ENCODE data around the gene ZNF587.
"Not testable (repeated sequence)": the region's sequence is repeated elsewhere in the genome, so short reads cannot be mapped to it uniquely, and the experiment has no call there.

The ZNF587 gene

DNA sequence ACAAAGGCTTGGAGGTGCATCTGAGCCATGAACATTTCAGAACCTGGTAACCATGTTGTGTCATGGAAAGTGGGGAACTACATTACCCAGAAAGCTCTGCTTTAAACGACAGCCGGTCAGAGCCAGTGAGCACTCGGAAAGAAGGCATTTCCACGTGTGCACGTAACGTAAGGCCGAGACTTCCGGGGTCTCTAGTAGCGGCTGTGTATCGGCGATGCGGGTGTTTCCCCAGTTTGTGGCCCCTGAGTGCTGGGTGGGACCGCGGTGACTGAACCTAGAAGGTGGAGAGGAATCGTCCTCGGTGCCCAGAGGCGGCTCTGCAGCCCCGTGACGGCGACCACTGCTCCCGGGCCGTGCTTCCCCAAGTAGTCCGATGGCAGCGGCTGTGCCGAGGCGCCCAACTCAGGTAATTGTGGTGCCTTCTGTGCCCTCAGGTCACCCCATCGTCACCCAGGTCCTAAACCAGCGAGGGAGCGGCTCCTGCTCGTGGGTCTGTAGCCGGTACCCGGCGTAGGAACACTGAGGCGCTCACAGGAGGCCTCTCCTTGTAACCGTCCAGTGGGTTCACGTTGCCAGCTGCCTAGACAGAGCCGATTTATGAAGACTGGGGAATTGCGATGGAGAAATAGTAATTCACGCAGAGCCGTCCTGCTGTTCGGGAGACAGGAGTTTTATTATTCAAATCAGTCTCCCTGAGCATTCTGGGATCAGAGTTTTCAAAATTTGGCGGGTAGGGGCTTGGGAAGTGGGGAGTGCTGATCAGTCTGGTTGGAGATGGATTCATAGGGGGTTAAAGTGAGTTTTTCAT lies at the start of gene ZNF587:
TSS of gene ZNF587 (plus strand) at position 194 of the 808 bp plus-strand sequence. CDS start at position 374, 180 bp downstream.
- H3K27ac ChIP-seq: peak within 1 kb of the TSS; percentile 36 to 72
- H3K4me3 ChIP-seq: peak within 1 kb of the TSS; percentile 84
- DNase-seq (ENCODE audit: low spot score): peak; percentile 74

- TF ChIP-seq, protein P1, sequence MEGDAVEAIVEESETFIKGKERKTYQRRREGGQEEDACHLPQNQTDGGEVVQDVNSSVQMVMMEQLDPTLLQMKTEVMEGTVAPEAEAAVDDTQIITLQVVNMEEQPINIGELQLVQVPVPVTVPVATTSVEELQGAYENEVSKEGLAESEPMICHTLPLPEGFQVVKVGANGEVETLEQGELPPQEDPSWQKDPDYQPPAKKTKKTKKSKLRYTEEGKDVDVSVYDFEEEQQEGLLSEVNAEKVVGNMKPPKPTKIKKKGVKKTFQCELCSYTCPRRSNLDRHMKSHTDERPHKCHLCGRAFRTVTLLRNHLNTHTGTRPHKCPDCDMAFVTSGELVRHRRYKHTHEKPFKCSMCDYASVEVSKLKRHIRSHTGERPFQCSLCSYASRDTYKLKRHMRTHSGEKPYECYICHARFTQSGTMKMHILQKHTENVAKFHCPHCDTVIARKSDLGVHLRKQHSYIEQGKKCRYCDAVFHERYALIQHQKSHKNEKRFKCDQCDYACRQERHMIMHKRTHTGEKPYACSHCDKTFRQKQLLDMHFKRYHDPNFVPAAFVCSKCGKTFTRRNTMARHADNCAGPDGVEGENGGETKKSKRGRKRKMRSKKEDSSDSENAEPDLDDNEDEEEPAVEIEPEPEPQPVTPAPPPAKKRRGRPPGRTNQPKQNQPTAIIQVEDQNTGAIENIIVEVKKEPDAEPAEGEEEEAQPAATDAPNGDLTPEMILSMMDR (IDR thresholded peaks at IDR 0.05): no peak
- DNase-seq (ENCODE audit: low spot score): no peak
- no peak overlapping the region for H3K27ac ChIP-seq
- H3K4me3 ChIP-seq: no peak overlapping the region
These were observed 49.0 kb upstream of the ZNF587 start for GRCh38 chr19:57800696-57801095.

- no peak for DNase-seq (ENCODE audit: low spot score)
- TF ChIP-seq, protein P1 (IDR thresholded peaks at IDR 0.05): no peak
- Histone ChIP-seq H3K27ac (no peak overlapping the region), H3K4me3 (no peak overlapping the region)
These were observed 47.4 kb upstream of the ZNF587 start for GRCh38 chr19:57802269-57802668.

DNA sequence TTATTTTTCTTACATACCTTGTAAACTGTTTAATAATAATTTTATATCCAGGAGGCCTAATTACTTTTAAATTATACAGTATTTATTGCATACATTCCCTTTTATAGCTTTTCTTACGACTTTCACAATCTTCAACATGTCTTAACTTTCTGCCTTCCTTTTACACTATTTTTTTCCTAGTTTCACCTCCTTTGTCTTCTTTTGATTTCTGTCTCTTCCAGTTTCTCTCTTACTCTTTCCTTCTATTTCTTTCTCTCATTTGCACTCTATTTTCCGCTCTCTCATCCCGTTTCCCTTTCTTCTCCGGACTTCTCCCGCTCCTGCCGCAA lies 46.4 kb upstream of the ZNF587 start:
- Histone ChIP-seq H3K4me3 (peak overlapping the region; percentile 71), H3K27ac (peak overlapping the region in 1 of 2 donors; percentile 56)
- no peak for DNase-seq (ENCODE audit: low spot score)
- TF ChIP-seq, protein P1 (IDR thresholded peaks at IDR 0.05): no peak

- peak overlapping the region; percentile 71 for H3K4me3 ChIP-seq
- peak overlapping the region; percentile 56 to 84 for H3K27ac ChIP-seq
- no peak for DNase-seq (ENCODE audit: low spot score)
- TF ChIP-seq, protein P1 (IDR thresholded peaks at IDR 0.05): no peak
These were observed 45.9 kb upstream of the ZNF587 start for GRCh38 chr19:57803594-57804325.

- H3K27ac ChIP-seq: no peak overlapping the region
These were observed 42.1 kb upstream of the ZNF587 start for GRCh38 chr19:57807541-57807940.

DNA sequence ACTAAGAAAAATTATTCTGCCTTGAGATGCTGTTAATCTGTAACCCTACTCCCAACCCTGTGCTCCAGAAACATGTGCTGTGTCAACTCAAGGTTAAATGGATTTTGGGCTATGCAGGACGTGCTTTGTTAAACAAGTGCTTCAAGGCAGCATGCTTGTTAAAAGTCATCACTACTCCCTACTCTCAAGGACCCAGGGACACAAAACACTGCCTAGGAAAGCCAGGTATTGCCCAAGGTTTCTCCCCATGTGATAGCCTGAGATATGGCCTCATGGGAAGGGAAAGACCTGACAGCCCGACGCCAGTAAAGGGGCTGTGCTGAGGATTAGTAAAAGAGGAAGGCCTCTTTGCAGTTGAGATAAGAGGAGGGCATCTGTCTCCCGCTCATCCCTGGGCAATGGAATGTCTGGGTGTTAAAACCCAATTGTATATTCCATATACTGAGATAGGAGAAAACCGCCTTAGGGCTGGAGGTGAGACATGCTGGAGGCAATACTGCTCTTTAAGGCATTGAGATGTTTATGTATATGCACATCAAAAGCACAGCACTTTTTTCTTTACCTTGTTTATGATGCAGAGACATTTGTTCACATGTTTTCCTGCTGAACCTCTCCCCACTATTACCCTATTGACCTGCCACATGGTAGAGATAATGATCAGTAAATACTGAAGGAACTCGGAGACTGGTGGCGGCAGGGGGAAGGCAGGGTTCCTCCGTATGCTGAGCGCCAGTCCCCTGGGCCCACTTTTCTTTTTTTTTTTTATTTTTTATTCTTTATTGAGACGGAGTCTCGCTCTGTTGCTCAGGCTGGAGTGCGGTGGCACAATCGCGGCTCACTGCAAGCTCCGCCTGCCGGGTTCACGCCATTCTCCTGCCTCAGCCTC lies 39.0 kb upstream of the ZNF587 start:
- H3K4me3 ChIP-seq; H3K27ac ChIP-seq; DNase-seq (ENCODE audit: low spot score): not testable (repeated sequence)

More at GRCh38 chr19:57807541-57807940, 42.1 kb upstream of the ZNF587 start:
- no peak for DNase-seq (ENCODE audit: low spot score)
- no peak overlapping the region for H3K4me3 ChIP-seq
- TF ChIP-seq, protein P1 (IDR thresholded peaks at IDR 0.05): no peak
